ENCODE data around the gene SSNA1.

DNA sequence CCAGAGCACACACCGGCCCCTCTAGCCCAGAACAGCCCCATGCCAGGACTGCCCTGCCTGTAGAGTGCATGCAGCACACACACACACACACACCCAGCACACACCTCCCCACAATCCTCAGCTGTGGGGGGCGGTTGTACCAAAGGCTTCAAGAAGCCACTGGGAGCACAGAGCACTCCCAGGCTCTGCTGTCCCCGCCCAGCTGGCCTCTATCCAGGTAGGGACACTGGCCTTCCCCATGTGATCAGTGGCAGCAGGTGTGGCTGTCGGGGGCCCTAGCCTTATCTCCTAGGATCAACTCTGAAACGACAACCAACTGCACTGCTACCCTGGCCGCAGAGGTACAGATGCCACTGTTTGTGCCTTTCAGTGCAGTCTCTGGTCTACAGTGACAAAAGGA, 2.1 kb upstream of the SSNA1 start:
- TF ChIP-seq, protein P1, sequence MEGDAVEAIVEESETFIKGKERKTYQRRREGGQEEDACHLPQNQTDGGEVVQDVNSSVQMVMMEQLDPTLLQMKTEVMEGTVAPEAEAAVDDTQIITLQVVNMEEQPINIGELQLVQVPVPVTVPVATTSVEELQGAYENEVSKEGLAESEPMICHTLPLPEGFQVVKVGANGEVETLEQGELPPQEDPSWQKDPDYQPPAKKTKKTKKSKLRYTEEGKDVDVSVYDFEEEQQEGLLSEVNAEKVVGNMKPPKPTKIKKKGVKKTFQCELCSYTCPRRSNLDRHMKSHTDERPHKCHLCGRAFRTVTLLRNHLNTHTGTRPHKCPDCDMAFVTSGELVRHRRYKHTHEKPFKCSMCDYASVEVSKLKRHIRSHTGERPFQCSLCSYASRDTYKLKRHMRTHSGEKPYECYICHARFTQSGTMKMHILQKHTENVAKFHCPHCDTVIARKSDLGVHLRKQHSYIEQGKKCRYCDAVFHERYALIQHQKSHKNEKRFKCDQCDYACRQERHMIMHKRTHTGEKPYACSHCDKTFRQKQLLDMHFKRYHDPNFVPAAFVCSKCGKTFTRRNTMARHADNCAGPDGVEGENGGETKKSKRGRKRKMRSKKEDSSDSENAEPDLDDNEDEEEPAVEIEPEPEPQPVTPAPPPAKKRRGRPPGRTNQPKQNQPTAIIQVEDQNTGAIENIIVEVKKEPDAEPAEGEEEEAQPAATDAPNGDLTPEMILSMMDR (conservative IDR thresholded peaks at IDR 0.05 in 1 of 2, IDR thresholded peaks at IDR 0.05 in 1 of 2; ENCODE audit: low read depth in 1 of 2, low read length in 2 of 2), result no peak
- TF ChIP-seq EZH2 (IDR thresholded peaks at IDR 0.05; ENCODE audit: low read length, missing control alignments), result no peak

All from fibroblast of lung (primary cell).